Panc1 (cell line): ENCODE results near the gene ARSG.

ENCODE experiments used
- POLR2AphosphoS5 ChIP-seq: IDR thresholded peaks from 2 replicates; pipeline ENCODE4 v1.6.1; 2012; ENCODE audit warnings: mild to moderate bottlenecking, low read depth, low read length, moderate library complexity
- SIN3A ChIP-seq: IDR thresholded peaks from 2 replicates; pipeline ENCODE4 v1.6.1; 2012; ENCODE audit warnings: low read depth, mild to moderate bottlenecking, low read length, moderate library complexity, borderline replicate concordance; ENCODE audit not compliant: insufficient read depth
- TCF7L2 ChIP-seq: IDR thresholded peaks from 2 replicates; pipeline ENCODE4 v1.6.1; 2011; ENCODE audit warnings: mild to moderate bottlenecking, low read depth, low read length, inconsistent platforms
- TF ChIP-seq, protein P1 (sequence below): fragments of 450-650 bp; IDR thresholded peaks from 2 replicates; pipeline ENCODE4 v1.5.1; 2017; ENCODE audit warnings: mild to moderate bottlenecking

DNA sequence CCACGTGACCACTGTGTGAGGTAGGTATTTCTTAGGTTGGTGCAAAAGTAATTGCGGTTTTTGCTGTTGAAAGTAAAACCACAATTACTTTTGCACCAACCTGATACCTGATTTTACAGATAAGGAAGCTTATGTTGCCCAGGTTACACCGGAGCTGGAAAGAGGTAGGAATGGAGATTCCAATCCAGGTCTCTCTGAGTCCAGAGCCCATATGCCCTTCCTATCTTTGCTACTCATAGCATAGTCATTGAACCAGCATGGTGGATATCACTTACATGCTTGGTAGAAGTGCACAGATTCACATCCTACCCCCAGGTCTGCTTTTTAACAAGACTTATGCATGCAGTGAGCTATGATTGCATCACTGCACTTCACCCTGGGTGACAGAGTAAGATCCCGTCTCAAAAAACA is 61.8 kb downstream of the ARSG start:
- TF ChIP-seq, protein P1, sequence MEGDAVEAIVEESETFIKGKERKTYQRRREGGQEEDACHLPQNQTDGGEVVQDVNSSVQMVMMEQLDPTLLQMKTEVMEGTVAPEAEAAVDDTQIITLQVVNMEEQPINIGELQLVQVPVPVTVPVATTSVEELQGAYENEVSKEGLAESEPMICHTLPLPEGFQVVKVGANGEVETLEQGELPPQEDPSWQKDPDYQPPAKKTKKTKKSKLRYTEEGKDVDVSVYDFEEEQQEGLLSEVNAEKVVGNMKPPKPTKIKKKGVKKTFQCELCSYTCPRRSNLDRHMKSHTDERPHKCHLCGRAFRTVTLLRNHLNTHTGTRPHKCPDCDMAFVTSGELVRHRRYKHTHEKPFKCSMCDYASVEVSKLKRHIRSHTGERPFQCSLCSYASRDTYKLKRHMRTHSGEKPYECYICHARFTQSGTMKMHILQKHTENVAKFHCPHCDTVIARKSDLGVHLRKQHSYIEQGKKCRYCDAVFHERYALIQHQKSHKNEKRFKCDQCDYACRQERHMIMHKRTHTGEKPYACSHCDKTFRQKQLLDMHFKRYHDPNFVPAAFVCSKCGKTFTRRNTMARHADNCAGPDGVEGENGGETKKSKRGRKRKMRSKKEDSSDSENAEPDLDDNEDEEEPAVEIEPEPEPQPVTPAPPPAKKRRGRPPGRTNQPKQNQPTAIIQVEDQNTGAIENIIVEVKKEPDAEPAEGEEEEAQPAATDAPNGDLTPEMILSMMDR, result no peak
- no peak for TF ChIP-seq POLR2AphosphoS5
- no peak for TF ChIP-seq TCF7L2
- no peak for TF ChIP-seq SIN3A
